HFF-Myc (cell line): Measurements from ENCODE around the gene MPHOSPH10.
"Not testable (repeated sequence)": the region's sequence is repeated elsewhere in the genome, so short reads cannot be mapped to it uniquely, and the experiment has no call there.

Experiments used
- DNase-seq: peaks from one replicate; pipeline ENCODE4 v3.0.0-alpha.2; 2011; ENCODE audit warnings: low read depth; ENCODE audit errors: extremely low read depth
- H3K4me3 ChIP-seq: replicated peaks from 2 replicates; pipeline ENCODE4 v1.5.1; 2011; ENCODE audit warnings: low read depth, mild to moderate bottlenecking, control low read depth, low read length
- TF ChIP-seq, protein P1 (sequence below): IDR thresholded peaks from 2 replicates; pipeline ENCODE4 v1.5.1; 2012; ENCODE audit warnings: mild to moderate bottlenecking, low read depth, low read length, control low read depth; ENCODE audit errors: missing control alignments

The MPHOSPH10 gene

DNA sequence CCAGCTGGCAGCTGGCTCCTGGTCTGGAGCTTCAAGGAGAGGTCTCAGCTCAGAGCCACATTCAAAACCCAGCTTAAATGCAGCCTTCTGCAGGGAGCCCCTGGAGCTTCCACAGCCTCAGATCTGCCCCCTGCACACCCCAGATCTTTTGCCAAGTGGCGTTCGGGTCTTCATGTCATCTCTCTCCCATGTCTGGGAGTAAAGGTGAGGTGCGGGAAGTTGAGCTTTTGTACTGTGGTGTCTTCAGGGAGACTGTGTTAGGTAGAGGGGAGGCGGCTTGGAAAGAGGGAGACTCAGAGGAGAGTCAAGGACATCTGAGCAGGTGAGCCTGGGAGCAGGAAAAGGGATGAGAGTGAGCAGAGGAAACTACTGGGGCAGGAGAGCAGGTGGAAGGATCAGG, 25.4 kb downstream of the MPHOSPH10 start:
- no peak overlapping the region for H3K4me3 ChIP-seq
- DNase-seq, result no peak
- TF ChIP-seq, protein P1, sequence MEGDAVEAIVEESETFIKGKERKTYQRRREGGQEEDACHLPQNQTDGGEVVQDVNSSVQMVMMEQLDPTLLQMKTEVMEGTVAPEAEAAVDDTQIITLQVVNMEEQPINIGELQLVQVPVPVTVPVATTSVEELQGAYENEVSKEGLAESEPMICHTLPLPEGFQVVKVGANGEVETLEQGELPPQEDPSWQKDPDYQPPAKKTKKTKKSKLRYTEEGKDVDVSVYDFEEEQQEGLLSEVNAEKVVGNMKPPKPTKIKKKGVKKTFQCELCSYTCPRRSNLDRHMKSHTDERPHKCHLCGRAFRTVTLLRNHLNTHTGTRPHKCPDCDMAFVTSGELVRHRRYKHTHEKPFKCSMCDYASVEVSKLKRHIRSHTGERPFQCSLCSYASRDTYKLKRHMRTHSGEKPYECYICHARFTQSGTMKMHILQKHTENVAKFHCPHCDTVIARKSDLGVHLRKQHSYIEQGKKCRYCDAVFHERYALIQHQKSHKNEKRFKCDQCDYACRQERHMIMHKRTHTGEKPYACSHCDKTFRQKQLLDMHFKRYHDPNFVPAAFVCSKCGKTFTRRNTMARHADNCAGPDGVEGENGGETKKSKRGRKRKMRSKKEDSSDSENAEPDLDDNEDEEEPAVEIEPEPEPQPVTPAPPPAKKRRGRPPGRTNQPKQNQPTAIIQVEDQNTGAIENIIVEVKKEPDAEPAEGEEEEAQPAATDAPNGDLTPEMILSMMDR, result no peak

DNA sequence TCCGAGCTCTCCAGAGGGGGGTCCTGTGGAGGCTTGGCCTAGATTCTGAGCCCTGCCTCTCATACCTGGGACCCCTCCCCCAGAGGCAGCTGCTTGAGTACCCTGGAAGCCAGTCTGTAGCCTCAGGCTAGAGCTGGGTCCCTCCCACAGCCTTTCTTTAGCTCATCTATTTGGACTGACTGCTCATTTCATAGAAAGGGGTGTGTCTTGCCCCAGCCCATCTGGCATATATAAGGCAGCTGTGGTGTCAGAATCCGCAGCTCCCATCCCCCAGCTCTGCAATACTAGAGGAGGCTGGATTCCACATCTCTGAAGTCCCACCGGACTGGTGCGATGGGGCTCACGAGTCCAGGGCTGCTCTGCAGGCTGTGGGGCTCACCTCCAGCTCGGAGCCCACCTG, 26.1 kb downstream of the MPHOSPH10 start:
- H3K4me3 ChIP-seq, result no peak overlapping the region
- TF ChIP-seq, protein P1, result no peak
- DNase-seq, result peak; percentile 10

DNA sequence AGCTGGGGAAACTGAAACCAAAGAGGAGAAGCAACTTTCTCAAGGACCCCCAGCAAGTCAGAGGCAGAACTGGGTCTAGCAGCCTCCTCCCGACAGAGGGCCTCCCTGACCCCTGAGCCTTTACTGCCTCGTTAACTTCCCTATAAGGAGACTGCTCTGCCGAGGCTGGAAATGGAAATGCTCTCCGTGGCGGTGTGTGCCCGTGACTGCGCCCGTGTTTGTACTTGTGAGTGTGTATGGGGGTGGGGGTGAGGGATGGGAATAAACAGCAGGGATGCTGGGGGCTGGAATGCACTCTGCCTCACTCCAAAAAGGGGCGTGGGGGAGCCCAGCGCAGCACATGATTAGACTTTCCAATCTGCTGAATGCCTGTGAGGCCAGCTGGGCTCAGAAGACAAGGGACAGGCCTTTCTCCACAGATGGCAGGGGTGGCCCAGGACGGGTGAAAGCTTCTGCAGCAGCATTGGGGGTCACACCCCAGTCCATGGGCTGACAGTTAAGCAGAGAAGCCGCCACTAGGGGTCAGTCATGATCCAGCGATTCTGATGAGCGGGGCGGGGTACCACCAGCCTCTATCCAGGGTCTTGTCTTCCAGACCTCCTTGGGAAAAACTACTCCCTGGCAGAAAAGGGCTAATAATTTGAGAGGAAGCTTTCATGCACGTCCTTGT, 26.8 kb downstream of the MPHOSPH10 start:
- no peak overlapping the region for H3K4me3 ChIP-seq
- no peak for DNase-seq
- TF ChIP-seq, protein P1, result peak; percentile 66

DNA sequence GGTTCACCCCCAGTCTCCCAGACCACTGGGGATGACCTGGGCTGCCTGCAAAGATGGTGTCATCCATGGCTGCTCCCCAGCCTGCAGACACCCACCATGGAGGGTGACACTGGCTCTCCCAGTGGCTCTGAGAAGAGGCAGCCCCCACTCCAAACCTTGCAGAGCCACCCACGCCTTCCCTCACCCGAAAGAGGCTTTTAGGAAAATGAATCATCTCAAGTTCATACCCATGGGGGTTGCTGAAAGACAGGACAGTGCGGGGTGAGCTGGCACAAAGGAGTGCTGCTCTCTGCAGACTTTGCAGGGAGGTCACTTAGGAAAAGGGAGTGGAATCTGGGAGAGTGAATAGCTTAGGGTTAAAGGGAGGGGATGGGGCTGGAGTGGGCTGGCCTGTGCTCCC, 36.4 kb downstream of the MPHOSPH10 start:
- no peak overlapping the region for H3K4me3 ChIP-seq
- TF ChIP-seq, protein P1, result no peak
- DNase-seq, result no peak

DNA sequence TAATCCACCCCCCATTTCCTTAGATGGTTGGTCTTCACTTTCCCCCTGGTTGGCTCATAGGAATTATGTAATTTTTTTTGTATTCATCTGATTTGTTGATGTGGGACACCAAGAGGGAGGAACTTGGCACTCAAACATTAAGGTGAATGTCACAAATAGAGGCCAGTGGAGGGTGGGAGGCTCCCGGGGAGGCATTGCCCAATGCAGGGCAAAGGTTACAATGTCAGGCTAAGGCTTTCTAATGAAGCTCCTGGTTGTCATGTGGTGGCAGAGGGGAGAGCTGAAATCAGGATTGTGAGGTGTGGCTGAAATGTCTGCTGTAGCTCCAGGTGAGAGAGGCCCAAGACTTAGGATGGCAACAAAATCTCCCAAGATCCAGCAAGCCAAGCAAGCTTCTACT, 42.7 kb downstream of the MPHOSPH10 start:
- TF ChIP-seq, protein P1, result no peak
- no peak overlapping the region for H3K4me3 ChIP-seq
- no peak for DNase-seq

DNA sequence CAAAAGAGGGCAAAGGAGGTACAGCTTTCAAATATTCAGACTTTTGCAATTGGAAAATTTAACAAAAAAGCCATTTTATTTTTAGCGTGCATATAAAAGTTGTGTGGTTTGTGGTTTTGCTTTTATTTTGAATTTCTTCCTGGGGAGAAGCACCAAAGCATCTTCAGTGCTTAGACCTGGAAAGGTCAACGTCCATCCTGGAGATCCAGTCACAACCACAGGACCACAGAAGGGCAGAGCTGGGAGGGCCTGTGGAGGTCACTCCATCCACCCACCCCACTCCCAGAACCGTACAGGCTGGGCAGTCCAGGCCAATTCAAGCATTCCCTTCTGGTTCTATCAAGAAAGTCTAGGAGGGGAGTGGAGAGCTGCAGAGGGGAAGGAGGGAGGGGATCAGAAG, 43.8 kb downstream of the MPHOSPH10 start:
- TF ChIP-seq, protein P1, result no peak
- DNase-seq, result no peak
- no peak overlapping the region for H3K4me3 ChIP-seq

DNA sequence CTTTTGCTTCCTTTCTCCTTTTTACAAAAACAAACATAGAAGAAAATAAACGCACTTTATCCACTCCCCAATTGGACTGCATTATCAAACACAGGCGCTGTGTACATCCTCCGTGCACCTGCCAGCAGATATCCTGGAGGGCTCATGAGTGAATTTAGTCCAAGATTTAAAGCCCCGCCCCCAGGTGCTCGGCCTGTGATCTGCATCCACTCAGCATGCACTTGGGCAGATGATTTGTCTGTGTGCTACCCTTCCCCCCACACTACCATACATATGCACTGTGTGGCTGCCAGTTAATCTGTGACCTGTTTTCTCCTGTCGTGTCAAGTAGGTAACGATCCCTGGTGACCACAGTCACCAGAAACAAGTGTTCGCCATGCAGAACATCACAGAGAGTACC, 48.4 kb downstream of the MPHOSPH10 start:
- H3K4me3 ChIP-seq, DNase-seq: not testable (repeated sequence)
